Measurements from ENCODE around the gene CMIP.

CMIP gene

DNA sequence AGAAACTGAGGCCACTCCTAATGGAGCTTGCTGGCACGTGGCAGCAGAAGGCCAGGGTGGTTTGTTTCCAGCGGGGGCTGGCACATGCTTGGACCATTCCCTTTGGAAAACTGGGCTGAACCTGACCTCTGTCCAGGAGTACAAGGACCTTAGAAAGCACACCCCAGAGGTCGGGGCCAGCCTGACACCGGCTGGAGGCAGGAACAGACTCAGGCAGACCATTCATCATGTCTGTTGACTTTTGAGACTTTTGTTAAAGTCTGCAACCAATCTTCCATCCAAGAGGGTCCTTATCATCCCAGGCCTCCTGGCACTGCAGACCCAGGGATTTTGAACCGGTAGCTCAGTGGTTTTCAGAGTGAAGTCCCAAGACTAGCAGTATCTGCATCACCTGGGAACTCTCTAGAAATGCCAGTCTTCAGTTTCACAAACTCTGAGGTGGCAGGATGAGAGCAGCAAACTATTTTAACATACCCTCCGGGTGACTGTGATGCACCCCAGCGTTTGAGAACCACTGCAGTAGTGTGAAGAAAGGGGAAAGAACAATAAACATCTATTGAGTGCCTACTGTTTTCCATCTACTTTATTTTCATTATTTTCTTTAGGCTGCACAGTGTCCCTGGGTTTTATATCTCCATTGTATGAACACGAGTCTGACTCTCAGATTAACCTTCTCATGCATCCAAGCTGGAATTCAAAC lies 189.2 kb downstream of the CMIP start:
- H4K20me1 ChIP-seq (ENCODE audit: low read depth, low read length), result no peaks in the 10 kb centered on the region
- H2AFZ ChIP-seq (ENCODE audit: low read depth, low read length, severe bottlenecking), result no peak overlapping the region
- H3K79me2 ChIP-seq (ENCODE audit: insufficient read depth, low read length), result no peaks in the 10 kb centered on the region
- no peak overlapping the region for H3K4me3 ChIP-seq (ENCODE audit: insufficient read depth, low read length, poor library complexity, severe bottlenecking)
- no peaks in the 10 kb centered on the region for H3K36me3 ChIP-seq (ENCODE audit: low read length)
- H3K4me2 ChIP-seq (ENCODE audit: low read depth, low read length, poor library complexity, severe bottlenecking), result no peak overlapping the region
- TF ChIP-seq EZH2phosphoT487 (conservative IDR thresholded peaks at IDR 0.05; ENCODE audit: low read length), result no peak
- TF ChIP-seq, protein P1, sequence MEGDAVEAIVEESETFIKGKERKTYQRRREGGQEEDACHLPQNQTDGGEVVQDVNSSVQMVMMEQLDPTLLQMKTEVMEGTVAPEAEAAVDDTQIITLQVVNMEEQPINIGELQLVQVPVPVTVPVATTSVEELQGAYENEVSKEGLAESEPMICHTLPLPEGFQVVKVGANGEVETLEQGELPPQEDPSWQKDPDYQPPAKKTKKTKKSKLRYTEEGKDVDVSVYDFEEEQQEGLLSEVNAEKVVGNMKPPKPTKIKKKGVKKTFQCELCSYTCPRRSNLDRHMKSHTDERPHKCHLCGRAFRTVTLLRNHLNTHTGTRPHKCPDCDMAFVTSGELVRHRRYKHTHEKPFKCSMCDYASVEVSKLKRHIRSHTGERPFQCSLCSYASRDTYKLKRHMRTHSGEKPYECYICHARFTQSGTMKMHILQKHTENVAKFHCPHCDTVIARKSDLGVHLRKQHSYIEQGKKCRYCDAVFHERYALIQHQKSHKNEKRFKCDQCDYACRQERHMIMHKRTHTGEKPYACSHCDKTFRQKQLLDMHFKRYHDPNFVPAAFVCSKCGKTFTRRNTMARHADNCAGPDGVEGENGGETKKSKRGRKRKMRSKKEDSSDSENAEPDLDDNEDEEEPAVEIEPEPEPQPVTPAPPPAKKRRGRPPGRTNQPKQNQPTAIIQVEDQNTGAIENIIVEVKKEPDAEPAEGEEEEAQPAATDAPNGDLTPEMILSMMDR (IDR thresholded peaks at IDR 0.05; ENCODE audit: insufficient read depth, low read length, poor library complexity, severe bottlenecking), result no peak
- no peaks in the 10 kb centered on the region for H3K9me3 ChIP-seq (ENCODE audit: insufficient read depth, low read length)
- no peak overlapping the region for H3K9ac ChIP-seq (ENCODE audit: low read length)
- H3F3A ChIP-seq (ENCODE audit: insufficient read depth), result no peaks in the 10 kb centered on the region
- no peak overlapping the region for H3K27ac ChIP-seq (ENCODE audit: low read depth, low read length)
- no peaks in the 10 kb centered on the region for H3K27me3 ChIP-seq (ENCODE audit: low read length)
- no peaks in the 10 kb centered on the region for H3K9me2 ChIP-seq (replicated peaks; ENCODE audit: insufficient read depth, low read length)

DNA sequence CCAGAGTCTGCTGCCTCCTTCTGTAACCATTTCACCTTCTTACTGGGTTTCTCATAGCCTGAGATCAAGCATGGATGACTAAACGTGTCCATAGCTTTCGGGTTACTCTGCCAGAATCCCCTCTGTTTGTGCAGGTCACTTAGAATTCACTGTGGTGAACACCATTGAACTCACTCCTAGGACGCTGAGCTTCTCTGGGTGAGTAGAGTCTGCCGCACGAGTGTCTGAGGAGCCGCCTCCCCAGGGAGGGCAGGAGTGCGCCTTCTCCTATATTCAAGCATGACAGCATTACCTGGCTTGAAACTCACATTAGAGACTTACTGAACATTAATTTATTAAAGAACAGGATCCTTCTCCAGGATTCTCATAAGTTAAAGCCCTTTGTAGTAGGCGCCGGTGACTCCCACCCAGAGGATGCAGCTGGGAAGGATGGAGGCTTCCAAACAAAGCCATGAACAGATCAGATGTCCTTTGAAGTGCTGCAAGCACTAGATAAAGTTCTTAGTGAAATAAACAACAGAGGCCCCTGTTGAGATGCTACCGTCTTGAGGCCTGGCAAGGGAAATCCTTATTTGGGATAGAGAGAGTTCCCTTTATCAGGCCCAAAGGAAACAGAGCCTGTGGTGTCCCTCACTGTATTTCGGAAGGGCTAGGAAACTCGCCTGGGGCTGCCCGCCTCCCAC lies 189.9 kb downstream of the CMIP start:
- Histone ChIP-seq H3K4me2 (ENCODE audit: low read depth, low read length, poor library complexity, severe bottlenecking) (no peak overlapping the region), H4K20me1 (ENCODE audit: low read depth, low read length) (no peaks in the 10 kb centered on the region), H3K9ac (ENCODE audit: low read length) (no peak overlapping the region), H3F3A (ENCODE audit: insufficient read depth) (no peaks in the 10 kb centered on the region), H3K27ac (ENCODE audit: low read depth, low read length) (no peak overlapping the region), H3K9me3 (ENCODE audit: insufficient read depth, low read length) (no peaks in the 10 kb centered on the region), H3K27me3 (ENCODE audit: low read length) (no peaks in the 10 kb centered on the region), H3K79me2 (ENCODE audit: insufficient read depth, low read length) (no peaks in the 10 kb centered on the region), H3K4me3 (ENCODE audit: insufficient read depth, low read length, poor library complexity, severe bottlenecking) (no peak overlapping the region), H3K9me2 (replicated peaks; ENCODE audit: insufficient read depth, low read length) (no peaks in the 10 kb centered on the region), H3K36me3 (ENCODE audit: low read length) (no peaks in the 10 kb centered on the region), H2AFZ (ENCODE audit: low read depth, low read length, severe bottlenecking) (no peak overlapping the region)
- TF ChIP-seq, protein P1 (IDR thresholded peaks at IDR 0.05; ENCODE audit: insufficient read depth, low read length, poor library complexity, severe bottlenecking), result no peak
- no peak for TF ChIP-seq EZH2phosphoT487 (conservative IDR thresholded peaks at IDR 0.05; ENCODE audit: low read length)

DNA sequence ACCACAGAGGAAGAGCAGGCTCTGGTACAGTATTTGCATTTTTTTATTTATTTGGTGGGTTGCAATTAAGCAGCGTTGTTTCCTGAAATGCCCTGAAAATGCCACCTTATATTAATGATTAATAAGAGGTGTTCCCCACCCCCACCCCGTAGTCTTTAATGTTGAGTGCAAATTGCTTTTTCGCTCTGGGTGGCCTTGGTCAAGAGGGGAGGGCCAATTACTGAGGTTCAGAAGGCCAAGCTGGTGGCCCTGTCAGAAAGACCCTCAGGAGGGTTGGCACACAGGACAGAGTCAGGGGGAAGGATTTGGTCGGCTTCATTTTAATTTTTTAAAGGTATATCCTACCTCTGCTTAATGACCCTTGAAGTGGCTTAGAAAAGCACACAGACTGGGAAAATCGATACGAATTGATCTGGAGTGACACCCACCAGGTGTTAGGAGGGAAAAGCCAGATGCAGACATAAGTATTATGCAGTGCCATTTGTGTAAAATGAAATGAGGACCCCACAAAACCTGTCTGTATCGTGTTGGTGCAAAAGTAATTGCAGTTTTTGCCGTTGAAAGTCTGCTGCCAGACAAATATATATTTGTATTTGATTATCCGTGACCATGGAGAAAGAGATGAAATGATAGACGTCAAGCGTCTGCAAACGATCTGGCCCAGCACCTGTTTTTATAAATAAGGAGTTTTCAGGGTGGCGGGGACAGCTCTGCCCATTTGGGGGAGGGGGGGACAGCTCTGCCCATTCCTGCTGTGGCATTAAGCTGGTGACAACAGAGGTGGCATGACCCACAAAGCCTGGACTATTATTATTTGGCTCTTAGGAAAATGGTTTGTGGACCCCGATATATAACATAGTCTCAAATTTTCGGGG lies 190.7 kb downstream of the CMIP start:
- Histone ChIP-seq H3K4me2 (ENCODE audit: low read depth, low read length, poor library complexity, severe bottlenecking) (no peak overlapping the region), H3K9me2 (replicated peaks; ENCODE audit: insufficient read depth, low read length) (no peaks in the 10 kb centered on the region), H3K79me2 (ENCODE audit: insufficient read depth, low read length) (no peaks in the 10 kb centered on the region), H3K36me3 (ENCODE audit: low read length) (no peaks in the 10 kb centered on the region), H2AFZ (ENCODE audit: low read depth, low read length, severe bottlenecking) (no peak overlapping the region), H3K4me3 (ENCODE audit: insufficient read depth, low read length, poor library complexity, severe bottlenecking) (no peak overlapping the region), H3K9me3 (ENCODE audit: insufficient read depth, low read length) (no peaks in the 10 kb centered on the region), H3F3A (ENCODE audit: insufficient read depth) (no peaks in the 10 kb centered on the region), H3K9ac (ENCODE audit: low read length) (no peak overlapping the region), H3K27ac (ENCODE audit: low read depth, low read length) (no peak overlapping the region), H4K20me1 (ENCODE audit: low read depth, low read length) (no peaks in the 10 kb centered on the region), H3K27me3 (ENCODE audit: low read length) (no peaks in the 10 kb centered on the region)
- TF ChIP-seq, protein P1 (IDR thresholded peaks at IDR 0.05; ENCODE audit: insufficient read depth, low read length, poor library complexity, severe bottlenecking), result no peak
- TF ChIP-seq EZH2phosphoT487 (conservative IDR thresholded peaks at IDR 0.05; ENCODE audit: low read length), result no peak
